Pancreas (tissue), 10 donors: ENCODE results near the gene MYBPC3. TPM values are rescaled to one million over a fixed set of nuclear protein-coding genes. Genes with fewer than 3 reads are reported as not detected.

Source experiments
- ATAC-seq, 4 donors: fragments of 200-7000 bp; cut with Tn5 transposase; one replicate each; pipeline versions ENCODE4 v1.8.0 to v1.9.1; 2020; ENCODE audit warnings: mild to moderate bottlenecking in 4 of 4, moderate library complexity in 4 of 4
- DNase-seq, 6 donors: peaks; one replicate each; pipeline ENCODE4 v3.0.0-alpha.2; 2020
- FAIRE-seq: peaks from 2 replicates; lab custom pipeline; 2012; peaks lifted over from hg19 to GRCh38; lab: Jason Lieb, UNC
- H3K27ac ChIP-seq, 4 donors: fragments of 200-600 bp; sonication (generic); 1 replicate in 3 of 4; 2 replicates in 1 of 4; pipeline versions ENCODE4 v1.5.0 to v1.8.0; 2020
- H3K27me3 ChIP-seq, 4 donors: fragments of 200-600 bp; one replicate each; pipeline ENCODE4 v1.8.0; 2021
- H3K36me3 ChIP-seq, 3 donors: fragments of 200-600 bp; sonication (generic) in 1 of 3; one replicate each; pipeline versions ENCODE4 v1.5.0 to v1.8.0; 2020 to 2021
- H3K4me1 ChIP-seq, 3 donors: fragments of 200-600 bp; one replicate each; pipeline ENCODE4 v1.8.0; 2021
- H3K4me3 ChIP-seq, 4 donors: fragments of 200-600 bp; sonication (generic) in 2 of 4; one replicate each; pipeline versions ENCODE4 v1.5.0 to v1.8.0; 2020 to 2021
- H3K9me3 ChIP-seq, 4 donors: fragments of 200-600 bp; one replicate each; pipeline ENCODE4 v1.8.0; 2021
- WGBS, 2 donors: extraction: QIAGEN DNeasy Blood & Tissue Kit; methylation state at CpG; one replicate each; pipeline ENCODE4 v1.1.7; 2013; 5-methylcytosine and 5-hydroxymethylcytosine counted together
- intact Hi-C, 3 donors: fragments of 100-400 bp; cut with DNase I; formaldehyde crosslinking; loops; one replicate each; pipeline versions ENCODE4 v1.11.1 to v1.14.2; 2022
- microRNA-seq, 2 donors: library from miRNA; unstranded; fragments of <30 nt; microRNA quantifications; one replicate each; pipeline versions ENCODE4 to v1.1.0, GENCODE V29; 2019 to 2020
- polyA plus RNA-seq, 2 donors: library from polyadenylated mRNA; stranded (reverse); fragments of 200-250 nt; gene quantifications; one replicate each; pipeline ENCODE4 v1.2.3, GENCODE V29; 2013
- total RNA-seq, 6 donors: library from RNA; stranded (reverse); fragmentation: NEBNext Ultra II Directional in 4 of 6; extraction: Animal tissue kit (Norgen Biotek cat#: 25700) in 4 of 6; gene quantifications; one replicate each; pipeline versions ENCODE4 v1.2.1 to v1.2.4, GENCODE V29; 2021 to 2023
- TF ChIP-seq, protein P1 (sequence below), 4 donors: fragments of 200-600 bp; sonication (generic) in 3 of 4; IDR thresholded peaks; one replicate each; pipeline versions ENCODE4 v1.5.0 to v1.8.0; 2021; ENCODE audit warnings: antibody characterized with exemption in 4 of 4
- donor health status: healthy with polysubstance abuse.
- donor health status: DM: no; HTN: no; CAD: no; lungs with moderate emphysema.
- donor health status: DM: no; HTN: no; CAD: no.
- donor health status: control.
- donor health status: control.
- donor health status: Bipolar disorder and iron deficiency.
- donor health status: DM: yes; HTN: yes; CAD: no.
- donor health status: DM: no; HTN: no; CAD: no.
- donor health status: DM: no; HTN: no; CAD: no.
- donor health status: DM: yes; HTN: yes; CAD: no.

The MYBPC3 gene
- total and polyA plus RNA-seq, 8 donors: 0.06 to 1.0 (median 0.12) TPM; not detected in 2

DNA sequence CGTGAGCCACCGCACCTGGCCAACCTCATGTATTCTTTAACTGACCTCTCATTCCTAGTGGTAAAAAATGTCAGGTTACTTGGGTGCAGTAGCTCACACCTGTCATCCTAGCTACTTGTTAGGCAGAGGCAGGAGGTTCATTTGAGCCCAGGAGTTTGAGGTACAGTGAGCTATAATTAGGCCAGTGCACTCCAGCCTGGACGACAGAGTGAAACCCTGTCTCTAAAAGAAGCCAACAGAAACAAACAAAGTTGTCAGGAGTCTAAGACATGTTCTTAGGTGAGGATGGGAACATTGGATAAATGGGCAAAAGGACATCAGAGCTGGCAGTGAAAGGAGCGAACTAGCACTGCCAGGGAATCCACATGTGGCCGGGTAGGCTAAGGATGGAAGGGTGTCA lies 64.4 kb downstream of the MYBPC3 start:
- Histone ChIP-seq H3K4me3 (no peak overlapping the region), H3K9me3 (no peaks in the 10 kb centered on the region), H3K36me3 (peaks cover 8 to 87% (median 37%) of the 10 kb centered on the region in 3 donors), H3K27me3 (no peaks in the 10 kb centered on the region), H3K27ac (no peak overlapping the region), H3K4me1 (no peaks in the 10 kb centered on the region)
- FAIRE-seq (no peak), ATAC-seq (no peak), DNase-seq (no peak)
- intact Hi-C loops: no loop called here
- WGBS, 2 donors: 91% methylated on average over 5 of the region's 5 CpGs
- TF ChIP-seq, protein P1, sequence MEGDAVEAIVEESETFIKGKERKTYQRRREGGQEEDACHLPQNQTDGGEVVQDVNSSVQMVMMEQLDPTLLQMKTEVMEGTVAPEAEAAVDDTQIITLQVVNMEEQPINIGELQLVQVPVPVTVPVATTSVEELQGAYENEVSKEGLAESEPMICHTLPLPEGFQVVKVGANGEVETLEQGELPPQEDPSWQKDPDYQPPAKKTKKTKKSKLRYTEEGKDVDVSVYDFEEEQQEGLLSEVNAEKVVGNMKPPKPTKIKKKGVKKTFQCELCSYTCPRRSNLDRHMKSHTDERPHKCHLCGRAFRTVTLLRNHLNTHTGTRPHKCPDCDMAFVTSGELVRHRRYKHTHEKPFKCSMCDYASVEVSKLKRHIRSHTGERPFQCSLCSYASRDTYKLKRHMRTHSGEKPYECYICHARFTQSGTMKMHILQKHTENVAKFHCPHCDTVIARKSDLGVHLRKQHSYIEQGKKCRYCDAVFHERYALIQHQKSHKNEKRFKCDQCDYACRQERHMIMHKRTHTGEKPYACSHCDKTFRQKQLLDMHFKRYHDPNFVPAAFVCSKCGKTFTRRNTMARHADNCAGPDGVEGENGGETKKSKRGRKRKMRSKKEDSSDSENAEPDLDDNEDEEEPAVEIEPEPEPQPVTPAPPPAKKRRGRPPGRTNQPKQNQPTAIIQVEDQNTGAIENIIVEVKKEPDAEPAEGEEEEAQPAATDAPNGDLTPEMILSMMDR (IDR thresholded peaks at IDR 0.05): no peak

DNA sequence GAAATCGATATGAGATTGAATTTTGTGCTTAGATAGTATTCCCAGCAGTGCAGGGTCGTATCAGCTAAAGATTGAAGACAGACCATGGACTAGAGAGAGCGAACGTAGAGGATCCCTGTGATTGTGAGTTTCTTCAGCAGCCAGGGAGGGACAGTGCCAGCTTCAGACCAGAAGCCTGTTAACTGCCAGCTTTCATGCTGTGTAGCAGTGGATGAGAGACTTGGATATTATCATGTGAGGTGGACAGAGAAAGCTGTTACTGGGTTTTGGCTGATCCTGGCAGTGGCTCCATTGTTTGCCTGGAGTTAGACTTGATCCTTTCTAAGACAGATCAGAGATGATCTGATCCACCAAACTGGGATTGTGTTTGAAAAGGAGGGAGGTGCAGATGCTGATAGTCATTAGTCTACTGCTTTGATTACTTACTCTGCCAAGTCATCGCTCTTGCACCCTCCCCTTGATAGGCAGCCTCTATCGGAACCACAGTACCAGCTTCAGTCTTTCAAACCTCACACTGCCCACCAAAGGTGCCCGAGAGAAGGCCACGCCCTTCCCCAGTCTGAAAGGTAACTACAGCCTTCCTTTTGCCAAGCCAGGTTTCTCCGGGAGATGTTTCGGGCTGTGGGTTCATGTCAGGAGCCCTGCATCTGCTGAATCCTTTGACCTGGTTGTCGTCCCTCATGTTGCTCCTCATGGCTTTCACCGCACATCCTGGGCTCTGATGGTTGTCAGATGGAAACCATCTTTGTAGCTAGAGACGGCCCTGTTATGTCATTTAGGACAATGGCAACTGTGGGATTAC lies 66.3 kb downstream of the MYBPC3 start:
- 91 to 95% methylated on average over 13 of the region's 13 CpGs for WGBS, 2 donors
- Histone ChIP-seq H3K4me1 (no peaks in the 10 kb centered on the region), H3K4me3 (no peak overlapping the region), H3K27me3 (no peaks in the 10 kb centered on the region), H3K9me3 (no peaks in the 10 kb centered on the region), H3K27ac (no peak overlapping the region), H3K36me3 (peaks cover 10 to 91% (median 49%) of the 10 kb centered on the region in 3 donors)
- DNase-seq: no peak
- FAIRE-seq: no peak
- TF ChIP-seq, protein P1 (IDR thresholded peaks at IDR 0.05): no peak
- no peak for ATAC-seq
- intact Hi-C loops: no loop called here

DNA sequence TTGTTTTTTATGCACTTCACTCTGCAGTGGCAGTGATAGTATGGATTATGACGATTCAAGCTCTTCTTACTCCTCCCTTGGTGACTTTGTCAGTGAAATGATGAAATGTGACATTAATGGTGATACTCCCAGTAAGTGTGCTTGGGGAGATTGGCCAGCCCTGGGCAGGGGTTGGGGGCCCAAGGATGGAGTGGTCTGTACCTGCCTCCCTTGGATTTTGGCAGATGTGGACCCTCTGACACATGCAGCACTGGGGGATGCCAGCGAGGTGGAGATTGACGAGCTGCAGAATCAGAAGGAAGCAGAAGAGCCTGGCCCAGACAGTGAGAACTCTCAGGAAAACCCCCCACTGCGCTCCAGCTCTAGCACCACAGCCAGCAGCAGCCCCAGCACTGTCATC lies 68.4 kb downstream of the MYBPC3 start:
- no peak overlapping the region for H3K27ac ChIP-seq
- H3K4me1 ChIP-seq: no peaks in the 10 kb centered on the region
- no peak for ATAC-seq
- no peak for DNase-seq
- H3K9me3 ChIP-seq: no peaks in the 10 kb centered on the region
- FAIRE-seq: no peak
- no peak overlapping the region for H3K4me3 ChIP-seq
- H3K27me3 ChIP-seq: no peaks in the 10 kb centered on the region
- TF ChIP-seq, protein P1 (IDR thresholded peaks at IDR 0.05): no peak
- intact Hi-C loops: no loop called here
- peaks cover 17 to 91% (median 46%) of the 10 kb centered on the region in 3 donors for H3K36me3 ChIP-seq
- 90 to 94% methylated on average over 4 of the region's 4 CpGs for WGBS, 2 donors

DNA sequence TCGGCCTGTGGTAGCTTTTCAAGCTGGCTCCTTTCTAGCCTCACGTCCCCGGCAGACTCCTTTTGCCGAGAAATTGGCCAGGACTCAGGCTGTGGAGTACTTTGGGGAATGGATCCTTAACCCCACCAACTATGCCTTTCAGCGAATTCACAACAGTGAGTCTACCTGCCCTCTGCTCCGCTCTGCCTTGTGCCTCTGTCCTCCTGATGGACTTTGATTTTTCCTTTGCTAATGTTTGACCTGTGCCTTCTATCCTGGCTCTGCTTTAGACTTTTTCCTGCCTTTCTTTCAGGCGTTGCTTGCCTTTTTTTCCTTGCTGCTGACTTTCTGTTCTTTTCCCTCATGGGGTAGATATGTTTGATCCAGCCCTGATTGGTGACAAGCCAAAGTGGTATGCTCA lies 70.0 kb downstream of the MYBPC3 start:
- 89 to 96% methylated on average over 7 of the region's 7 CpGs for WGBS, 2 donors
- intact Hi-C loops: no loop called here
- ATAC-seq: no peak
- Histone ChIP-seq H3K27me3 (no peaks in the 10 kb centered on the region), H3K27ac (no peak overlapping the region), H3K4me1 (no peaks in the 10 kb centered on the region), H3K9me3 (no peaks in the 10 kb centered on the region), H3K36me3 (peaks cover 17 to 98% (median 59%) of the 10 kb centered on the region in 3 donors), H3K4me3 (no peak overlapping the region)
- TF ChIP-seq, protein P1 (IDR thresholded peaks at IDR 0.05): no peak
- no peak for FAIRE-seq
- no peak for DNase-seq

Small RNA genes lying within 50 kb of the gene (microRNA-seq; reads per million reads assigned to microRNA genes)
- 0 reads per million in 2 donors for gene MIR4487

Other genes with a start within 250 kb of the MYBPC3 start
- gene ARFGAP2, start 175.8 kb downstream of the MYBPC3 start, total RNA-seq: 10 to 100 TPM; 40.1 to 67.5 (median 61.4) TPM
- gene ARFGAP2, start 175.8 kb downstream of the MYBPC3 start, polyA plus RNA-seq: 10 to 100 TPM; 73.1 to 78.9 TPM
- 10 to 100 TPM; 16.5 to 39.9 (median 29.6) TPM for gene PACSIN3, start 166.3 kb downstream of the MYBPC3 start, total RNA-seq
- gene PACSIN3, start 166.3 kb downstream of the MYBPC3 start, polyA plus RNA-seq: 10 to 100 TPM; 28.1 to 31.3 TPM
- 10 to 100 TPM in 5 of 6 donors, 1 to 10 TPM in 1; 10.0 to 46.2 (median 20.0) TPM for gene DDB2, start 137.7 kb downstream of the MYBPC3 start, total RNA-seq
- gene DDB2, start 137.7 kb downstream of the MYBPC3 start, polyA plus RNA-seq: 10 to 100 TPM; 31.2 to 45.9 TPM
- 10 to 100 TPM; 22.5 to 38.1 (median 29.7) TPM for gene ACP2, start 103.9 kb downstream of the MYBPC3 start, total RNA-seq
- gene ACP2, start 103.9 kb downstream of the MYBPC3 start, polyA plus RNA-seq: 10 to 100 TPM; 40.4 to 53.6 TPM
- 10 to 100 TPM in 5 of 6 donors, 1 to 10 TPM in 1; 8.9 to 24.0 (median 15.2) TPM for gene NR1H3, start 94.7 kb downstream of the MYBPC3 start, total RNA-seq
- gene NR1H3, start 94.7 kb downstream of the MYBPC3 start, polyA plus RNA-seq: 10 to 100 TPM; 54.9 to 60.0 TPM
- gene MADD, start 82.6 kb downstream of the MYBPC3 start, total RNA-seq: 10 to 100 TPM; 15.0 to 36.9 (median 20.0) TPM
- 10 to 100 TPM; 22.0 to 35.5 TPM for gene MADD, start 82.6 kb downstream of the MYBPC3 start, polyA plus RNA-seq
- gene SPI1, start 25.8 kb upstream of the MYBPC3 start, total RNA-seq: 10 to 100 TPM in 2 of 6 donors, 1 to 10 TPM in 4; 1.0 to 24.2 (median 4.5) TPM
- 1 to 10 TPM; 4.7 to 7.6 TPM for gene SPI1, start 25.8 kb upstream of the MYBPC3 start, polyA plus RNA-seq
- 10 to 100 TPM; 14.6 to 28.5 (median 19.3) TPM for gene SLC39A13, start 55.9 kb upstream of the MYBPC3 start, total RNA-seq
- gene SLC39A13, start 55.9 kb upstream of the MYBPC3 start, polyA plus RNA-seq: 10 to 100 TPM; 52.6 to 55.6 TPM
- gene PSMC3, start 73.7 kb upstream of the MYBPC3 start, total RNA-seq: 10 to 100 TPM; 37.4 to 59.4 (median 50.3) TPM
- gene PSMC3, start 73.7 kb upstream of the MYBPC3 start, polyA plus RNA-seq: 10 to 100 TPM; 55.0 to 67.5 TPM
- gene RAPSN, start 96.4 kb upstream of the MYBPC3 start, total RNA-seq: under 1 TPM; 0.18 to 0.56 (median 0.30) TPM
- under 1 TPM; 0.34 to 0.92 TPM for gene RAPSN, start 96.4 kb upstream of the MYBPC3 start, polyA plus RNA-seq
- gene CELF1, start 200.4 kb upstream of the MYBPC3 start, total RNA-seq: 10 to 100 TPM; 31.0 to 56.3 (median 38.4) TPM
- gene CELF1, start 200.4 kb upstream of the MYBPC3 start, polyA plus RNA-seq: 10 to 100 TPM; 20.0 to 29.5 TPM
- gene PTPMT1, start 212.9 kb upstream of the MYBPC3 start, total RNA-seq: 10 to 100 TPM; 15.7 to 24.7 (median 19.6) TPM
- gene PTPMT1, start 212.9 kb upstream of the MYBPC3 start, polyA plus RNA-seq: 10 to 100 TPM; 24.6 to 34.3 TPM
- 1 to 10 TPM; 4.3 to 8.9 (median 6.7) TPM for gene KBTBD4, start 226.3 kb upstream of the MYBPC3 start, total RNA-seq
- gene KBTBD4, start 226.3 kb upstream of the MYBPC3 start, polyA plus RNA-seq: 10 to 100 TPM in 1 of 2 donors, 1 to 10 TPM in 1; 3.5 to 13.0 TPM
- 10 to 100 TPM; 28.8 to 48.5 (median 35.3) TPM for gene NDUFS3, start 226.4 kb upstream of the MYBPC3 start, total RNA-seq
- gene NDUFS3, start 226.4 kb upstream of the MYBPC3 start, polyA plus RNA-seq: 100 to 1,000 TPM in 1 of 2 donors, 10 to 100 TPM in 1; 85.8 to 113 TPM
- under 1 TPM in 1 of 6 donors, not detected in 5; 0.17 TPM for gene FAM180B, start 234.0 kb upstream of the MYBPC3 start, total RNA-seq
- not detected for gene FAM180B, start 234.0 kb upstream of the MYBPC3 start, polyA plus RNA-seq
- gene C1QTNF4, start 241.7 kb upstream of the MYBPC3 start, total RNA-seq: 1 to 10 TPM in 1 of 6 donors, under 1 TPM in 4, not detected in 1; 0.09 to 1.1 (median 0.20) TPM
- gene C1QTNF4, start 241.7 kb upstream of the MYBPC3 start, polyA plus RNA-seq: 1 to 10 TPM; 1.3 to 3.6 TPM